GM19438 (cell line): ENCODE data around the gene AMELX.

Experiments used
- ATAC-seq: cut with Tn5 transposase; IDR thresholded peaks from one replicate; pipeline ENCODE4 v1.9.1; 2021; ENCODE audit warnings: low read depth; ENCODE audit not compliant: unreplicated experiment

The AMELX gene

DNA sequence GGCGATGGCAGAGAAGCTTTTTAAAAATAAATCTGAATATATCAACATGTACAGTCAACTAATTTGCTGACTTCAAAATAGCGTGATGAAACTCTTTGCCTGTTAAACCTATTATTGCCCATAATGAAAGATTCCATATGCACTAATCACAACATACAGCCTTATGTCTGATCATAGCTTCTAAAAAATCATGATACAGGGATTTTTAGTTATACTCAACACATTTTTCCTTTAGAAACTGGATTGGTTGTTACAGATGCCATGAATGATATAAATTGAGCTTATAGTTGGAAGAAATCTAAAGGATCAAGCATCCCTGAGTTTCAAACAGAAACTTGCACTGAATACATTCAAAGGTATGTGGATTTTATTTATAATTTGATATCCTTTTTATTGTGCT is at the start of gene AMELX:
TSS of gene AMELX (plus strand) at position 301 of the 400 bp plus-strand sequence. CDS start 1,376 bp downstream, outside the sequence.
- ATAC-seq, result no peak

DNA sequence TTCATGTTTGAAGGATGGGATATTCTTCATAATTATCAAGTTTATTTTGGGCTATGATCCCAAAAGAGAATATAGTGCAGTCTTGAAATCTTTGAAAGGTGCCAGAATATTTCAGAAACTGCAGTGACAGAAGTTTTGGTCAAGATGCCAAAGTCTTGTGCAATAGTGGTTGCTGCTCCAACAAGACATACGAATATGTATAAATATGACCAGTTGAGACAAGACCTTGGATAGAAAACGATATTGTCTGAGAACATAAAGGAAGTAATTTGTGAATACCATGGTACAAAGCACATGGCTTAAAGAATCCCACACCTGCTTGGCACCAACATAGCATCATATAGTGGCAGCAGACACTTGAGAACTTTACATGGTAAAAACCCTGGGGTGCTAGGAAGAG is 48.6 kb upstream of the AMELX start:
- ATAC-seq, result no peak

DNA sequence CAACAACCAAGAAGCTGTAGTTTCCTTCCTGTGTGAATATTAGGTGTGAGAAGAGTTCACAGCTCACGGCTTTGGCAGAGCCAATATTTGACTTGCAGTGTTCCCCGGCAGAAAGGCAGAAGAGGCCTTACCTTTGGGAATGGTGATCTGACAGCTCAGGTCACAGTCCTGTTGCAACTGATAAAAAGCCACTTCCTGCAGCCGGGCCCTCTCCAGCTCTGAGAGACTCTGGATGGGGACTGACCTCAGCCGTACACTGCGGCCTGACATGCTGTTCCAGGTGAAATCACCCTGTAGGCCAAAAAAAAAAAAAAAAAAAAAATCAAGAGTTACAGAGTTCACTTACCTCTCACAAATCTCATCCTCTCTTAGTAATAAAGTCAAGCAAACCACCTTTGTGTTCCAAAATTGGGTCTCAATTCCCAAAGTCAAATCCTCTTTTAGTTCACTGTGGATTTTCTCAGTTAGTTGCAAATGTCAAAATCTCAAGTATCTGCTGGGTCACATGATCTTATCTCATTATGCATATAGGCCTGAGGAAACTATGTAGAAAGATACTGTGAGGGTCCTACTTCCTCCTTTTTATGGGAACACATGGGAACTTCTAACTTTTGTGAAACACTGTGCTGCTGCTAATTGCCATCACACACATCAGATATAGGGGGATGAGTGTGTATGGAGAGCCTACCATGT is 38.6 kb upstream of the AMELX start:
- ATAC-seq, result no peak

DNA sequence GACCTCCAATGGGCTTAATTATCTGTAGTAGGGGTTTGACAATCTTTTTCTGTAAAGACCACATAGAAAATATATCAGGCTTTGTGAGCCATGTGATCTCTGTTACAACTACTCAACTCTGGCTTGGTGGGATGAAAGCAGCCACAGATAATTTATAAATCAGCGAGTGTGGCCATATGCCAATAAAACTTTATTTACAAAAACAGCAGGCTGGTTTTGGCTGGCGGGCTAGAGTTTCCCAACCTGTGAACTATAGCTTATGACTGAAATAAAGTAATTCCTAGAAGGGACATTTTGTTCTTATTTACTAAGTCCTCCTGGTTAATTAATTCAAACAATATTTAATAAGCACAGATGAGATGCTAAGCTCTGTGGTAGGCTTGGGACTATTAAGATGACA is 35.9 kb upstream of the AMELX start:
- no peak for ATAC-seq

DNA sequence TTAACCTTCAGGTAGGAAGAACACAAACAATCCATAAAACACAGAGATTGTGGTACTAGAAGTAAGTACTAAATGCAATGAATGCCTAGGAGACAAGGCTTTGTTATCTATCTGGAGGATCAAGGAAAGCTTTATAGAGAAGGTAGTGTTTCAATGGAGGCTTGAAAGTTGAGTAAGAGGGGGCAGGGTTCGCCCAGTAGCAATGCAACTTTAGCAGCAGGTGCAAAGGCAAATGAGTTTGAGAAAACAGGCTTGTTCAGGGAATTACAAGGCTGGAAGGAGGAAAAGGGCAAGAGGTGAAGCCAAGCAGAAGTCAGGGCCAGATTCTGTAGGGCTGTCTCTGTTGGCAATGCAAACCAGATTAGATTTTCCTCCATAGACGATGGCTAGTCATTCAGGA is 35.5 kb upstream of the AMELX start:
- ATAC-seq, result no peak

DNA sequence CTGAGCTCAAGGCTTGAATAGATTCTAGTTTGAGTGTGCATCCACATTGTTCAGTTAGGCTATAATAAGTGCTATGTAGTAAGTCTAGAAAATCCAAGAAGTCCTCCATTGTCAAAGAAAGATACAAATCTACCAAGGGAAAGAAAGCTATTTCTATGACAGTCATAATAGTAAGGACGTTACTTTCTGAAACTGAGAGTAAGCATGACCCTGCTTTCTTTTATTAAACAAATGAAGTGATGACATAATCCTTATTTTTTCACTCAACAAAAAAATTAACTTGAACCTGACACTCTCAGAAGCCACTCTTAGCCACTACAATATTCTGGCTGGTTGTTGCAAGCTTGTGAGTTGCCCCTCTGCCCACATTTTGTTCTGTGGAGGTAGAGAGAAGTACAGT is 33.8 kb upstream of the AMELX start:
- no peak for ATAC-seq

DNA sequence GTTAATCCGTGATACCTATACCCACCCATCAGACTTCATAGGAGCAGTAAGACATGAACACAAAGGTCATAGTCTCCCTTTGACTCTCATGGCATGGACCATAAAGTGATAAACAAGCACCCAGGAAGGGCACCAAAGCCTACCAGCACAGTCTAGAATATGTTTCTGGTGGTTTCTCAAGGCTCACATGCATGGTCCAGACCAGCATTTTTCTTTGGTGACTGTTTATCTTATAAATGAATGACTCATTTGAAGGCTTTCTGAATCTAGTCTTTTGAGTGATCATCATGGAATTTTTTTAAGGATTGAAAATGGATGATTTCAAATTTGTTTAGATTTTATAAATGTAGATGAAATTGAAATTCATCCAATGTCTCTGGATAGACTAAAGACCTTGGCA is 32.0 kb upstream of the AMELX start:
- no peak for ATAC-seq

DNA sequence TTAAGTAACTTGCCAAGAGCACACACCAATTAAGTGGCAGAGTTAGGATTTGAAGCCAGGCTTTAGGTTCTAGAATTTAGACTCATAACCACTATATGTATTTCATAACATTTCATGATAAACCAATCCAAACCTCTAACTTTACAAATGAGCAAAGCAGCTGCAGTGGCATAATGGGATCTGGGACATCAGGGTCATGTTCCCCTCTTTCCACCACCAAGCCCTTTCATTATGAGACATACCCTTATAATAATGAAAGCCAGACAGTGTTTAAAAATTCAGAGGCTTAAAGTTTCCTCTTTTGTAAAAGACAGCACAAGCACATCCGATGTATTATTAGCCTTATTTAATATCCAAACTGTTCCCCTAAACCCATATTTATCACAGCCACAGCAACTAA is 28.3 kb upstream of the AMELX start:
- ATAC-seq, result no peak

DNA sequence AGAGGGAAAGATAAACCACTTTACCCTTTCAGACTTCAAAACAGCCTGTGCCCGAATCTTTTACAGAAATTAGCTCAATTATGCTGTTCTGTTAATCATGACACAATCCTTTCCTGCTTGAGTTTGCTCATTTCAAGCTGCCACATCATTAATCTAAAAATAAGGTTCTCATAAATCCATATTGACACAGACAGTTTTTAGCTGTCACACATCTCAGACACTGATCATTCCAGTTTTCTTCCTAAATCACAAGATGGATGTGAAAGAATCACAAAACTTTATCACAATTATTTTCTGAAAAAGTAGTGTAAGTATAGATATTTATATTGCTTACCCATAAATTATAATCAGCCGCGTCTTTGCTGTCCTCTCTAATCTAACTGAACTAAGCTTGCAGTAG is 27.9 kb upstream of the AMELX start:
- no peak for ATAC-seq

DNA sequence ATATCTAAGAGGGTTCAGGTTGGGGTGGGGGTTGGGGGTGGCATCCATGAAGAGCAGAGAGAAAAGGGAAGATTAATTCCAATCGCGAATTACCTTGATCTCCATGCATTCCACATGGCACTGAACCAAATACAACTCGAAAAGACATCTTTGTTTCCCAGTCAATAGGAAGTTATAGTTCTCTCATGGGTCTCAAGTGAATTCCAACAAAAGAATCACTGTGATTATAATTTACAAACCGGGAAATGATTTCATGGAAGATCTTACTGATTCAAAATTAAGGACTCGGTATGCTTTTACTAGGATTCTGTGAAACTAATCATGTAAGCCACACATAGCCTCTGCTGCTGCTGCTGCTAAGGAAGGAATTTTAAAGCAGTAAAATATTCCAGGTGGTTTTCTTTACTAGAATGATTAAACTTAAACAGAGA is 26.6 kb upstream of the AMELX start:
- no peak for ATAC-seq

DNA sequence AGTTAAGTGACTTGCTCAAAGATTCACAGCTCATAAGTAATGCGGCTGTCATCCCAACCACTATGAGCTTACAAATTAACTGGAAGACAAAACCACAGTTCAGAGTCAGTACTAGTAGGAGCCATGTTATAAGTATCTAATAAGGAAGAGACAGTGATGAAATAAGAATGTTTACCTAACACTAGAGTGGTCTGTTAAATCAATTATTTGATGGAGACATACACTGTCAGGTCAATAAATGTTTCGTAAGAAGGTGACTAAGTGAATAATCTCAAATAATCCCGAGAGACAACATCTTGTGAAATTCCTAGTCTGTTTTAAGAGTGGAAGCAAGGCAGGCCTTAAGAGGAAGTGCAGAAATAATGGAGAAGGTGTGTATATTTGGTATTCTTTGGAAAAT is 25.8 kb upstream of the AMELX start:
- no peak for ATAC-seq

DNA sequence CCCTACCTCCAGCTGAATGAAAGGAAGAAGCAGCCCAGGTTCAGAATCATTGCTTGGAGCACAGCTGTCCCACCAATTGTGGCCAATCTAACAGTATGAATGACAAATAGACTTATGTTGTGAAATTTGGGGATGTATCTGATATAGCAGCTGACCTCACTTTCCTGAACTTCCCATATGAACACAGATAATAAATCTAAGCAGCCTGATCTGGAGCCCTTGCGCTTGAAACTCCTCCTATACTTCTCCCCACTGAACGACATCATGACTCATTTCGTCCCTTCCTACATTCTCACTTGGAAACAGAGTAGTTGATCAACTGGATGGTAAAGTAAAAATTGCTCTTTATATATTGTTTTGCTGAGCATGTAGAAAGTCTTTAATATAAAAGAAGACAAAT is 24.2 kb upstream of the AMELX start:
- no peak for ATAC-seq

DNA sequence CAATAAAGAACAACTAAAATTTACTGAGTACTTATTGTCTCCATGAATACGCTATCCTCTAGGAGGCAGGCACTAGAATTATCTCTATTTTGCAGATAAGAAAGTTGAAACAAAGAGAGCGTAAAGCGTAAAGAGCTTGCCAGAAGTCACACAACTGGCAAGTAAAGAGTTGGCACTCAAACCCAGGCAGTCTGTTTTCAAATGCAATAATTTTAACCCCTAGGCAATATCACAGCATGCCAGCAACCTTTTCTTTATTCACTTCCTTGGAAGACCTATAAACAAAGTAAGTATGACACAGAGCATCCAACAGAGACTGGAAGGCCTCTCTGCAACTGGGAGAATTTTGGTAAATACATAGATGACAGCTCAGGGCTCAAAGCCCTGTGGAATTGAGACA is 23.2 kb upstream of the AMELX start:
- no peak for ATAC-seq

DNA sequence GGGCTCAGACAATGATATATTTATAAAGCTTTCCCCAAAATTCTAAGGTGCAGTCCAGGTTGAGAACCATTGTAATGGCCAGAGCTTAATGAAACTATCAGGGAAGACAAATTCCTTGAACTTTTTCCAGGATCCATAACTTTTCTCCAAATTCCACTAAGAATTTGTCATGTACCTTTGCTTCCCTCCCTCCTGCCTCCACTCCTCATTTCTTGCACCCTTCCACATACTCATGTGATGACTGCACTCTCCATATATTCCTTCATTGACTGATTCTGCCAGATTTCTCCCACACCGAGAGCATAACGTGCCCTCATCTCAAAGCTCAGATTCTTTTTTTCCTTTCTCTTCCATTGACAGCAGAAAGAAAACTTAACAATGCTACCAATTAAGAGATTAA is 20.9 kb upstream of the AMELX start:
- ATAC-seq, result no peak

DNA sequence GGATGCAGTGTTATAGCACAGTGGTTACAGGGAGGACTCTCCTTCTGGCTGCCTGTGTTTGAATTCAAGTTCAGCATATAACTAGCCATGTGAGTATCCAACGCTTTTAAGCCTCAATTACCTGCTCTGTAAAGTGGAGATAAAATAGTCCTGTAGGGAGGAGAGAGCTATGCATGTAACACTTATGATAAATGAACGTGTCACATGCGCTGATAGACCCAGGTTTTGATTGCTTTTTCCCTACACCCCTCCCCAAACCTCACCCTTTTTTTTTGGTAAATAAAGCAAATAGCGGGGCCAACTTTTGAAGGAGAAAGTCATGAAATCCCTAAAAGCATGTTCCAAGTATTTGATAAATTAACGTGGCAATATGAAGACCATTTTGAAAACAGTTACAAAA is 20.4 kb upstream of the AMELX start:
- no peak for ATAC-seq

DNA sequence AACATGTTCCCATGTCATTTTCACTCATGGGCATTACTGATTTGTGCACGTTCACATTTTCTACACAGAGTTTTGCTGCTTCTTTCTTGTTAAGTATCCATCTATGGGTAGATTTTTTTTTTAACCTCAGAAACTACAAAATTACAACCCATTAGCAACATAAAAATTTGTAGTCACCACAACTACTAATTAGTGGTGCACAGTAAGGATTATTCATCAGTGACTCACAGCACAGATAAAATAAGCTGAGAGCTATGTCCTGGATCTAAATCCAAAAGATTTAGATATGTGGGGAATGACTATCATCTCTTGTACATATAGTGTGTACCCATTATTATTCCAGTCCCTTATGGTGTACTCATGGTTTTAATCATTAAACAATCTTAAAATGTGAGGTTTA is 19.7 kb upstream of the AMELX start:
- no peak for ATAC-seq

DNA sequence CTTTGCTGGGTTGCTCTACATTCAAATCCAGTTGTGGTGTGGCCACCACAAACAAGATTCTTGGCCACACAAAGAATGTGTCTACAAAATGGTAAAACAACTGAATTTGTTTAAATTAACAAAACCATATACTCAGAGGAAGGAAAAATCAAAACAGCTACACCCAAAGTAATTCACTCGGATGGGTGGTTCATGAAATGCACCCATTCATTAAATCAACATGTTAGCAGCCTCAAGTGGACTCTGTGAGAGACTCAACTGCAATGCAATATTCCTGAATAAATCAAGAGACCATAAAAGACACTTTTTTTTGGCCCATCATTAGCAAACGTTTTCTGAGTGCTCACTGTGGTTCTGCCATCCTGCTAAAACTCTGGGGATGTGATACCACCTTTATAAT is 11.2 kb upstream of the AMELX start:
- ATAC-seq, result no peak

DNA sequence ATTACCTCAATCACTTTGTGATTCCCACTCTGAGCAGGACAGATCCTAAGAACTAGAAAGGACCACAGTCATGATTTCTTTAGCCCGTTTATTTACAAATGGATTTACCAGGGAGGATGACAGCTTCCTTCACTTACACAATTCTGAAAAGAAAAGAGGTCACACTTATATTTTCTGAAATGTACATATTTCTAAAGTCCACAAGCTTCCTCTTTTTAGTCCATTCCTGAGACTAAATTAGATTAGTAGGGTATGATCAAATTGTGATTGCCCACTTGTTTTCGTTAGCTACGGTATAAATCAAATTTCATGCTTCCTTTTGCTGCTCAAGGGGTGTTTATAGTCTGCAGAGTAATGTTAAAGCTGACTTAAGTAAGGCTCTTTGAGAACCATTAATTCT is 7.6 kb upstream of the AMELX start:
- ATAC-seq, result no peak

DNA sequence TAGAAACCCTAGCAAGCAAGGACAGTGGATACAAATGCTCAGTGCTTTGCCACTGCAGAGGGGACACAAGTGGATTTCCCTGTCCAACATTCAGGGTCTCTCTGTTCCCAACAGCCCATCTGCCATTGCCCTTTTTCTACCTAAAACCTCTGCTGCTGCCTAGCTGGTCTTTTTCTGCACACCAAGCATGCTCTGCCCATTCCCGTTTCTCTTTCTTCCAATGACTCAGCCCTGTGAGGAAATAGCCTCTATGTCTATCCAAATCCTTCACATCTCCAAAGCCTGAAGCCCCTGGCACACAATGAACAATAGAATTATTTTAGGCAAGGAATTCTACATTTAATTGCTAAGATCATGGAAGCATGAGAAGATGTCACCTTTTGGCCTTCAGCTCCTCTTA is 5.7 kb upstream of the AMELX start:
- ATAC-seq, result no peak

DNA sequence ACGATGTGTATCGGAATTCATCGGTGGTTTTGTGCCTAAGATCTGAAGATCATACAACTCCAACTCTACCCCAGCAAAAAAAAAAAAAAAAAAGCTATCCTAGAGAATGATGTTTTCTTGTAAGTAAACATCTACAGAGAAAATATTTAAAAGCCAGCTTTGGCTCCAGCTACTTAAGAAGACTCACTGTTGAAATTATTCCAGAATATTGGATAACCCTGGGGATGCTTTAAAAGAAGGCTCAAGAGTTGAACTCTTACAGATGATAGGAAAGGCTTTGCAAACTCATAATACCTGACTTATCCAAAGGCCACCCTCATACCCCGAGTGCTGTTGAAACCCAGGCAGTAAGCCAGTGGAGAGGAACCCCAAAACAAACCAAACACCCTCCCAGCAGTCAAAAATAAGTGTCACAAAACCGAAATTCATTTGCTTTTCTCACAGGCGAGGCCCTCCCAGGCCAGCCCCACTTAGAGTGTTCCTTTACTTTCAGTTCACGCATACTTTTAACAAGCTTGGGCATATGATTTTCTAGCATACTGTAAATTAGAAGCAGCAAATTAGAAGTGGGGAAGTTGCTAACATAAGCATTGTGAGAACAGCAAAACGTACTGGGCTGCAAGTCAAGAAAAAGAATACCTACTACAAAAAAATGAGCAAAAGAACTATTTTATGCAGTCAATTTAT is 2.7 kb upstream of the AMELX start:
- no peak for ATAC-seq

DNA sequence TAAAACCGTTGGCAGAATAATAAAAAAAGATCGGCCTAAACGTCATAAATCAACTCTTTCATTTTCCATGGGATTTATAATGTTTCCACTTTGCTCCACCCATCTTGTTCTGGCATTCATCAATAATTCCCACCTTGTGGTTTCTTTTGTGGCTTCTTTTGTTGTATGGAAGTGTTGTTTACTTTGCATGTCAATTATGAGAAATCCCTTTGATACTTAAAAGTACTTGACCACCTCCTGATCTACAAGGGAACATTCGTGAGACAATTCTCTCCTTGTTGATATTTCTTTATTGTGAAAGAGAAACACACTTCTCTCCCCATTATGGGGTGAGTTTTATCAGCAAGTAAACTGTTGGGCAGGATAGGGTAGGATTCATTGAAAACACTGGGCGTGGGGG is 2.8 kb downstream of the AMELX start:
- ATAC-seq, result no peak

DNA sequence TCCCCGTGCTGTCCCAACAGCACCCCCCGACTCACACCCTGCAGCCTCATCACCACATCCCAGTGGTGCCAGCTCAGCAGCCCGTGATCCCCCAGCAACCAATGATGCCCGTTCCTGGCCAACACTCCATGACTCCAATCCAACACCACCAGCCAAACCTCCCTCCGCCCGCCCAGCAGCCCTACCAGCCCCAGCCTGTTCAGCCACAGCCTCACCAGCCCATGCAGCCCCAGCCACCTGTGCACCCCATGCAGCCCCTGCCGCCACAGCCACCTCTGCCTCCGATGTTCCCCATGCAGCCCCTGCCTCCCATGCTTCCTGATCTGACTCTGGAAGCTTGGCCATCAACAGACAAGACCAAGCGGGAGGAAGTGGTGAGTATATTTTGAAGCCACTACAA is 5.4 kb downstream of the AMELX start:
- no peak for ATAC-seq

DNA sequence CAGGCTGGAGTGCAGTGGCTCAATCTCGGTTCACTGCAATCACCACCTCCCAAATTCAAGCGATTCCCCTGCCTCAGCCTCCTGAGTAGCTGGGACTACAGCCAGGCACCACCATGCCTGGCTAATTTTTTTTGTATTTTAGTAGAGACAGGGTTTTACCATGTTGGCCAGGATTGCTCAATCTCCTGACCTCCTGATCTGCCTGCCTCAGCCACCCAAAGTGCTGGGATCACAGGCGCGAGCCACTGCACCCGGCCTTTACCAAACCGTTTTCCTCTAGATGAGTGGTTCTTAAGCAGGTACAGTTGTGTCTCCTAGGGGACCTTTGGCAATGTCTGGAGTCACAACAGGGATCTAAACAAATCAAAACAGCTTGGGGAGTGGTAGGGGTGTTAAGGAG is 11.6 kb downstream of the AMELX start:
- no peak for ATAC-seq
